CD4-positive, alpha-beta T cell treated with Interferon alpha-2 for 1 hour (primary cell): Measurements from ENCODE around the gene SUGCT.
"Not testable (repeated sequence)": the region's sequence is repeated elsewhere in the genome, so short reads cannot be mapped to it uniquely, and the experiment has no call there.

Experiments
- DNase-seq, 2 donors: peaks; one replicate each; pipeline ENCODE4 v3.0.0-alpha.2; 2020 to 2022

The SUGCT gene

GRCh38 chr7:40141916-40142315 lies 7.1 kb downstream of the SUGCT start:
- DNase-seq, result not testable (repeated sequence)

- DNase-seq, result not testable (repeated sequence)
These were observed 10.9 kb downstream of the SUGCT start for GRCh38 chr7:40145596-40146130.

GRCh38 chr7:40147371-40148246 lies 12.8 kb downstream of the SUGCT start:
- DNase-seq, result no peak

GRCh38 chr7:40148247-40148580 lies 13.4 kb downstream of the SUGCT start:
- not testable (repeated sequence) for DNase-seq

- DNase-seq, result no peak
These were observed 13.9 kb downstream of the SUGCT start for GRCh38 chr7:40148671-40149070.

GRCh38 chr7:40151504-40151903 lies 16.7 kb downstream of the SUGCT start:
- DNase-seq, result no peak

- DNase-seq, result no peak
These were observed 22.2 kb downstream of the SUGCT start for GRCh38 chr7:40156988-40157387.

- no peak for DNase-seq
These were observed 27.7 kb downstream of the SUGCT start for GRCh38 chr7:40162516-40162915.

- DNase-seq, result no peak
These were observed 30.4 kb downstream of the SUGCT start for GRCh38 chr7:40165216-40165615.

GRCh38 chr7:40167291-40167690 lies 32.5 kb downstream of the SUGCT start:
- DNase-seq, result no peak

GRCh38 chr7:40168266-40168665 lies 33.5 kb downstream of the SUGCT start:
- DNase-seq, result not testable (repeated sequence)

GRCh38 chr7:40173121-40173520 lies 38.3 kb downstream of the SUGCT start:
- not testable (repeated sequence) for DNase-seq

- DNase-seq, result not testable (repeated sequence)
These were observed 40.5 kb downstream of the SUGCT start for GRCh38 chr7:40175256-40175655.

GRCh38 chr7:40175725-40176510 lies 41.1 kb downstream of the SUGCT start:
- no peak for DNase-seq

- no peak for DNase-seq
These were observed 42.3 kb downstream of the SUGCT start for GRCh38 chr7:40177071-40177470.

GRCh38 chr7:40182452-40182851 lies 47.6 kb downstream of the SUGCT start:
- no peak for DNase-seq

- no peak for DNase-seq
These were observed 51.8 kb downstream of the SUGCT start for GRCh38 chr7:40186586-40186985.

- DNase-seq, result no peak
These were observed 57.2 kb downstream of the SUGCT start for GRCh38 chr7:40192036-40192435.

GRCh38 chr7:40194745-40195144 lies 59.9 kb downstream of the SUGCT start:
- DNase-seq, result no peak

- DNase-seq, result no peak
These were observed 62.7 kb downstream of the SUGCT start for GRCh38 chr7:40197527-40197926.

GRCh38 chr7:40199076-40199802 lies 64.4 kb downstream of the SUGCT start:
- no peak for DNase-seq

- no peak for DNase-seq
These were observed 66.0 kb downstream of the SUGCT start for GRCh38 chr7:40200791-40201190.

- DNase-seq, result no peak
These were observed 68.0 kb downstream of the SUGCT start for GRCh38 chr7:40202851-40203250.
